ENCODE results near the gene LSM12.

- TF ChIP-seq CTCF (IDR thresholded peaks at IDR 0.05), result no peak
- no peak for TF ChIP-seq POLR2A (IDR thresholded peaks at IDR 0.05)
Observed at GRCh38 chr17:44093231-44093900, 26.9 kb upstream of the LSM12 start.

All from lower leg skin (tissue), 3 donors.